HepG2 (cell line): ENCODE data around the gene HES3. TPM values are rescaled to one million over a fixed set of nuclear protein-coding genes. Genes with fewer than 3 reads are reported as not detected.
A peak's percentile ranks its signal among the peaks of the same experiment; 100 is the strongest.

ENCODE experiments used
- BRCA1 ChIP-seq: sonication (generic); formaldehyde crosslinking; IDR thresholded peaks from 2 replicates; pipeline ENCODE4 v1.4.0; 2020; ENCODE audit warnings: missing genetic modification reagents
- FOXM1 ChIP-seq: sonication (generic); formaldehyde crosslinking; IDR thresholded peaks from 2 replicates; pipeline ENCODE4 v1.5.0; 2020; ENCODE audit warnings: missing genetic modification reagents
- GLI4 ChIP-seq: sonication (generic); formaldehyde crosslinking; IDR thresholded peaks from 2 replicates; pipeline ENCODE4 v1.5.1; 2020; ENCODE audit warnings: missing genetic modification reagents, mild to moderate bottlenecking, moderate library complexity, borderline replicate concordance
- HDAC2 ChIP-seq: sonication (generic); formaldehyde crosslinking; IDR thresholded peaks from 2 replicates; pipeline ENCODE4 v1.4.0; 2020; ENCODE audit warnings: missing genetic modification reagents
- HNF1B ChIP-seq: sonication (generic); formaldehyde crosslinking; IDR thresholded peaks from 2 replicates; pipeline ENCODE4 v1.5.1; 2020; ENCODE audit warnings: mild to moderate bottlenecking, moderate library complexity, missing genetic modification reagents
- MAX ChIP-seq: IDR thresholded peaks from 2 replicates; pipeline ENCODE4 v1.6.1; 2012; ENCODE audit warnings: inconsistent platforms
- MIER3 ChIP-seq: IDR thresholded peaks from 2 replicates; pipeline ENCODE4 v1.6.1; 2016; ENCODE audit warnings: missing compliant biosample characterization, borderline replicate concordance
- NR2F6 ChIP-seq, 2 experiments: IDR thresholded peaks; 2 replicates each; pipeline ENCODE4 v1.6.1; 2016; ENCODE audit warnings: antibody characterized with exemption in 1 of 2, mild to moderate bottlenecking in 1 of 2
- POLR2G ChIP-seq: fragments of 200-400 bp; formaldehyde crosslinking; IDR thresholded peaks from 2 replicates; pipeline ENCODE4 v1.6.1; 2018; ENCODE audit warnings: mild to moderate bottlenecking, low read depth, low read length, moderate library complexity
- SOX13 ChIP-seq, 3 experiments: fragments of 450-650 bp in 1 of 3; sonication (generic) in 1 of 3; formaldehyde crosslinking in 1 of 3; IDR thresholded peaks in 2 of 3; conservative IDR thresholded peaks in 1 of 3; 2 replicates each; pipeline versions ENCODE4 v1.5.0 to v1.6.1; 2016 to 2020; ENCODE audit warnings: antibody characterized with exemption in 1 of 3, mild to moderate bottlenecking in 1 of 3, missing compliant biosample characterization in 1 of 3, missing genetic modification reagents in 1 of 3, moderate library complexity in 1 of 3
- TGIF2 ChIP-seq: IDR thresholded peaks from 2 replicates; pipeline ENCODE4 v1.6.1; 2016; ENCODE audit warnings: control low read depth, missing compliant biosample characterization
- U2AF2 ChIP-seq: fragments of 200-400 bp; formaldehyde crosslinking; IDR thresholded peaks from 2 replicates; pipeline ENCODE4 v1.6.1; 2017; ENCODE audit warnings: low read depth, mild to moderate bottlenecking, low read length
- ZNF777 ChIP-seq: sonication (generic); formaldehyde crosslinking; IDR thresholded peaks from 2 replicates; pipeline ENCODE4 v1.4.0; 2020; ENCODE audit warnings: missing genetic modification reagents
- polyA plus RNA-seq, 8 experiments: library from polyadenylated mRNA; depleted of rRNA in 3 of 8; stranded (reverse) in 7 of 8; unstranded in 1 of 8; fragments of >200 nt; fragmentation: Illumina TruSeq in 4 of 8; extraction: Trizol in 4 of 8; gene quantifications; 2 replicates each; pipeline versions ENCODE4 v1.2.1 to v1.2.3, GENCODE V29; 2011 to 2016; ENCODE audit warnings: low read depth in 4 of 8, missing spikeins in 1 of 8, mixed read lengths in 1 of 8; ENCODE audit not compliant: insufficient read depth in 1 of 8
- total RNA-seq, 5 experiments: library from RNA; depleted of rRNA; stranded (reverse); fragments of >200 nt; fragmentation: Illumina TruSeq; extraction: Trizol; gene quantifications; 2 replicates each; pipeline ENCODE4 v1.2.3, GENCODE V29; 2016; ENCODE audit warnings: low read depth in 1 of 5

The HES3 gene
- total and polyA plus RNA-seq, 2 of the 13 experiments (the other 11 are each of a cell fraction or from before 2014, with no cell fraction given): not detected

- TF ChIP-seq HNF1B (CRISPR knock-in tag) (no peak), FOXM1 (CRISPR knock-in tag) (0 out of 2 replicates have a peak, but pooled peaks have one; percentile 64), NR2F6 (IDR thresholded peaks at IDR 0.05) (0 out of 2 replicates have a peak, but pooled peaks have one; percentile 19), NR2F6 (CRISPR knock-in tag; IDR thresholded peaks at IDR 0.05) (peak; percentile 16; the same call in 1 of the 2 replicates), POLR2G (peak; percentile 92), ZNF777 (CRISPR knock-in tag) (peak; percentile 74), GLI4 (CRISPR knock-in tag) (peak; percentile 41; the same call in 1 of the 2 replicates), HDAC2 (CRISPR knock-in tag) (peak; percentile 71), U2AF2 (no peak), MIER3 (CRISPR knock-in tag) (no peak; the same call in 1 of the 2 replicates), MAX (peak; percentile 57; the same call in 1 of the 2 replicates), BRCA1 (CRISPR knock-in tag) (peak; percentile 61; the same call in 1 of the 2 replicates), TGIF2 (peak; percentile 58; the same call in 1 of the 2 replicates), SOX13 (IDR thresholded peaks at IDR 0.05) (no peak), SOX13 (CRISPR knock-in tag; conservative IDR thresholded peaks at IDR 0.05 in 1 of 2, IDR thresholded peaks at IDR 0.05 in 1 of 2) (peak in 1 of 2 experiments; percentile 45; a peak in 2 of 4 replicates)
Observed at GRCh38 chr1:6205849-6206519, 38.0 kb upstream of the HES3 start, which contains the start of gene RNF207 (continued).
